Activated CD8-positive, alpha-beta T cell treated with anti-CD3 and anti-CD28 coated beads, Interleukin-2, amount 10 ng/mL, durations not matched to agents 7 days and 5 days (primary cell): ENCODE data around the gene IQGAP1. TPM values are rescaled to one million over a fixed set of nuclear protein-coding genes. Genes with fewer than 3 reads are reported as not detected.
A peak's percentile ranks its signal among the peaks of the same experiment; 100 is the strongest.
"Not testable (repeated sequence)": the region's sequence is repeated elsewhere in the genome, so short reads cannot be mapped to it uniquely, and the experiment has no call there.

ENCODE experiments used
- ATAC-seq: fragments of 150-1000 bp; cut with Tn5 transposase; one replicate; pipeline ENCODE4 v1.10.0; 2021; ENCODE audit warnings: moderate library complexity
- CTCF ChIA-PET: fragments of 350-600 bp; sonication (Branson Sonifier 250); formaldehyde crosslinking; loops from one replicate; lab custom pipeline; 2021; ENCODE audit warnings: antibody characterized with exemption; lab: Charles Lee
- POLR2A ChIA-PET: fragments of 350-600 bp; sonication (Branson Sonifier 250); formaldehyde crosslinking; loops from one replicate; lab custom pipeline; 2021; ENCODE audit warnings: antibody characterized with exemption; lab: Charles Lee
- DNase-seq: peaks from one replicate; pipeline ENCODE4 v3.0.0-alpha.2; 2020
- H3K27ac Mint-ChIP-seq: one replicate; pipeline ENCODE4 v1.8.0; 2021; ENCODE audit warnings: mild to moderate bottlenecking, mixed read lengths
- H3K27me3 Mint-ChIP-seq: one replicate; pipeline ENCODE4 v1.8.0; 2021; ENCODE audit warnings: low read depth, mixed read lengths
- H3K36me3 Mint-ChIP-seq: one replicate; pipeline ENCODE4 v1.8.0; 2021; ENCODE audit warnings: low read depth, mixed read lengths
- H3K4me1 Mint-ChIP-seq: one replicate; pipeline ENCODE4 v1.8.0; 2021; ENCODE audit warnings: low read depth, mixed read lengths
- H3K4me3 Mint-ChIP-seq: one replicate; pipeline ENCODE4 v1.8.0; 2021; ENCODE audit warnings: mild to moderate bottlenecking, mixed read lengths
- H3K9me3 Mint-ChIP-seq: one replicate; pipeline ENCODE4 v1.8.0; 2022; ENCODE audit warnings: mixed read lengths; ENCODE audit not compliant: insufficient read depth
- total RNA-seq, 2 experiments: library from RNA; stranded (reverse); gene quantifications; one replicate each; pipeline ENCODE4 v1.2.3, GENCODE V29; 2021

IQGAP1 gene
- total RNA-seq, 2 experiments from 2014 or later: 249 to 257 TPM

GRCh38 chr15:90510781-90511180 is 122.7 kb downstream of the IQGAP1 start:
- POLR2A ChIA-PET: interaction anchor here (1.3 to 1.7 kb wide), 3 partner anchors 10 to 50 kb away, joined by 3 to 5 read pairs (median 3); no protein-coding TSS in a partner anchor
- H3K27me3 Mint-ChIP-seq, ATAC-seq, DNase-seq, H3K9me3 Mint-ChIP-seq, H3K4me3 Mint-ChIP-seq: not testable (repeated sequence)
- CTCF ChIA-PET: interaction anchor here (1.0 to 5.9 kb wide), 6 partner anchors 9 to 217 kb away, joined by 3 to 18 read pairs (median 4); no protein-coding TSS in a partner anchor
- H3K4me1 Mint-ChIP-seq: peaks cover 13% of the 10 kb centered on the region
- H3K27ac Mint-ChIP-seq: peak overlapping the region; percentile 77
- H3K36me3 Mint-ChIP-seq: peaks cover 36% of the 10 kb centered on the region

- not testable (repeated sequence) for H3K9me3 Mint-ChIP-seq, H3K27me3 Mint-ChIP-seq, ATAC-seq
- Mint-ChIP-seq H3K27ac (peak overlapping the region; percentile 77), H3K36me3 (peaks cover 36% of the 10 kb centered on the region), H3K4me1 (peaks cover 13% of the 10 kb centered on the region), H3K4me3 (peak overlapping the region; percentile 24)
- CTCF ChIA-PET: interaction anchor here (1.3 to 5.9 kb wide), 3 partner anchors 11 to 218 kb away, joined by 3 to 18 read pairs (median 7); no protein-coding TSS in a partner anchor
- POLR2A ChIA-PET: interaction anchor here (1.3 to 1.7 kb wide), 3 partner anchors 10 to 50 kb away, joined by 3 to 5 read pairs (median 3); no protein-coding TSS in a partner anchor
- peak; percentile 43 for DNase-seq
Measured at GRCh38 chr15:90511211-90511618, 123.2 kb downstream of the IQGAP1 start.

- Mint-ChIP-seq H3K4me1 (peaks cover 13% of the 10 kb centered on the region), H3K4me3 (no peak overlapping the region), H3K36me3 (peaks cover 35% of the 10 kb centered on the region), H3K9me3 (no peaks in the 10 kb centered on the region), H3K27me3 (no peaks in the 10 kb centered on the region), H3K27ac (no peak overlapping the region)
- no peak for ATAC-seq
- POLR2A ChIA-PET: interaction anchor here (1.7 kb wide), 1 partner anchor 9 kb away, joined by 5 read pairs; no protein-coding TSS in a partner anchor
- CTCF ChIA-PET: interaction anchor here (1.1 to 5.9 kb wide), 6 partner anchors 12 to 219 kb away, joined by 3 to 18 read pairs (median 4); no protein-coding TSS in a partner anchor
- DNase-seq: no peak
Measured at GRCh38 chr15:90512276-90512675, 124.2 kb downstream of the IQGAP1 start.

- Mint-ChIP-seq H3K4me1 (peaks cover 13% of the 10 kb centered on the region), H3K4me3 (no peak overlapping the region), H3K36me3 (peaks cover 32% of the 10 kb centered on the region), H3K9me3 (no peaks in the 10 kb centered on the region), H3K27ac (no peak overlapping the region), H3K27me3 (no peaks in the 10 kb centered on the region)
- DNase-seq (no peak), ATAC-seq (no peak)
- ChIA-PET CTCF (interaction anchor here (0.8 to 5.9 kb wide), 6 partner anchors 23 to 211 kb away, joined by 3 to 18 read pairs (median 4); no protein-coding TSS in a partner anchor), POLR2A (interaction anchor here (0.6 to 1.7 kb wide), 4 partner anchors 17 to 245 kb away, joined by 3 to 5 read pairs (median 4); no protein-coding TSS in a partner anchor)
Measured at GRCh38 chr15:90512981-90513380, 124.9 kb downstream of the IQGAP1 start.

GRCh38 chr15:90513448-90513847 is 125.4 kb downstream of the IQGAP1 start:
- Mint-ChIP-seq H3K27me3 (no peaks in the 10 kb centered on the region), H3K36me3 (peaks cover 32% of the 10 kb centered on the region), H3K27ac (no peak overlapping the region), H3K4me3 (no peak overlapping the region), H3K4me1 (peaks cover 13% of the 10 kb centered on the region), H3K9me3 (no peaks in the 10 kb centered on the region)
- DNase-seq (no peak), ATAC-seq (no peak)
- ChIA-PET CTCF (interaction anchor here (0.8 to 5.9 kb wide), 5 partner anchors 31 to 212 kb away, joined by 3 to 18 read pairs (median 4); no protein-coding TSS in a partner anchor), POLR2A (interaction anchor here (0.6 to 1.7 kb wide), 4 partner anchors 17 to 244 kb away, joined by 3 to 5 read pairs (median 4); no protein-coding TSS in a partner anchor)

GRCh38 chr15:90513893-90514292 is 125.9 kb downstream of the IQGAP1 start:
- not testable (repeated sequence) for H3K27ac Mint-ChIP-seq, H3K27me3 Mint-ChIP-seq, DNase-seq, ATAC-seq, H3K9me3 Mint-ChIP-seq, H3K4me3 Mint-ChIP-seq
- ChIA-PET CTCF (interaction anchor here (0.9 to 5.9 kb wide), 3 partner anchors 8 to 194 kb away, joined by 3 to 18 read pairs (median 3); no protein-coding TSS in a partner anchor), POLR2A (interaction anchor here (1.7 kb wide), 1 partner anchor 16 kb away, joined by 5 read pairs; no protein-coding TSS in a partner anchor)
- Mint-ChIP-seq H3K4me1 (peaks cover 13% of the 10 kb centered on the region), H3K36me3 (peaks cover 32% of the 10 kb centered on the region)

- Mint-ChIP-seq H3K27ac (no peak overlapping the region), H3K4me1 (peaks cover 12% of the 10 kb centered on the region), H3K36me3 (no peaks in the 10 kb centered on the region), H3K4me3 (no peak overlapping the region), H3K9me3 (no peaks in the 10 kb centered on the region), H3K27me3 (no peaks in the 10 kb centered on the region)
- DNase-seq: no peak
- no peak for ATAC-seq
- ChIA-PET CTCF (interaction anchor here (1.3 kb wide), 2 partner anchors 10 to 20 kb away, joined by 3 to 4 read pairs; no protein-coding TSS in a partner anchor), POLR2A (interaction anchor here (0.5 to 1.3 kb wide), 3 partner anchors 9 to 218 kb away, joined by 3 to 5 read pairs (median 3); no protein-coding TSS in a partner anchor)
Measured at GRCh38 chr15:90519688-90520087, 131.6 kb downstream of the IQGAP1 start.

- H3K9me3 Mint-ChIP-seq: no peaks in the 10 kb centered on the region
- POLR2A ChIA-PET: interaction anchor here (1.3 to 2.2 kb wide), 2 partner anchors 9 kb away, joined by 3 to 5 read pairs; no protein-coding TSS in a partner anchor
- CTCF ChIA-PET: interaction anchor here (1.3 to 2.0 kb wide), 3 partner anchors 10 to 158 kb away, joined by 3 to 6 read pairs (median 4); no protein-coding TSS in a partner anchor
Measured at GRCh38 chr15:90520365-90520764, 132.3 kb downstream of the IQGAP1 start.

GRCh38 chr15:90523373-90523772 is 135.3 kb downstream of the IQGAP1 start:
- peaks cover 16% of the 10 kb centered on the region for H3K4me1 Mint-ChIP-seq
- ChIA-PET POLR2A (interaction anchor here (0.6 kb wide), 1 partner anchor 162 kb away, joined by 5 read pairs; no protein-coding TSS in a partner anchor), CTCF (no interaction called here)
- DNase-seq (no peak), ATAC-seq (no peak)
- H3K4me3 Mint-ChIP-seq: no peak overlapping the region
- no peaks in the 10 kb centered on the region for H3K27me3 Mint-ChIP-seq
- no peaks in the 10 kb centered on the region for H3K9me3 Mint-ChIP-seq
- no peaks in the 10 kb centered on the region for H3K36me3 Mint-ChIP-seq
- H3K27ac Mint-ChIP-seq: no peak overlapping the region

More at GRCh38 chr15:90520365-90520764, 132.3 kb downstream of the IQGAP1 start:
- Mint-ChIP-seq H3K4me3 (no peak overlapping the region), H3K27me3 (no peaks in the 10 kb centered on the region), H3K36me3 (no peaks in the 10 kb centered on the region), H3K27ac (no peak overlapping the region), H3K4me1 (peaks cover 14% of the 10 kb centered on the region)
- DNase-seq (no peak), ATAC-seq (no peak)

GRCh38 chr15:90524018-90524803 is 136.2 kb downstream of the IQGAP1 start:
- peaks cover 24% of the 10 kb centered on the region for H3K4me1 Mint-ChIP-seq
- H3K27ac Mint-ChIP-seq, CTCF ChIA-PET, H3K4me3 Mint-ChIP-seq, H3K36me3 Mint-ChIP-seq, H3K9me3 Mint-ChIP-seq, H3K27me3 Mint-ChIP-seq, DNase-seq, ATAC-seq, POLR2A ChIA-PET: not testable (repeated sequence)

GRCh38 chr15:90529011-90529370 is 140.9 kb downstream of the IQGAP1 start:
- H3K36me3 Mint-ChIP-seq: peaks cover 21% of the 10 kb centered on the region
- H3K9me3 Mint-ChIP-seq: no peaks in the 10 kb centered on the region
- H3K27ac Mint-ChIP-seq: peak overlapping the region; percentile 85
- H3K4me1 Mint-ChIP-seq: peaks cover 42% of the 10 kb centered on the region
- DNase-seq: no peak
- peak overlapping the region; percentile 78 for H3K4me3 Mint-ChIP-seq
- ChIA-PET CTCF (interaction anchor here (2.7 kb wide), 1 partner anchor 11 kb away, joined by 20 read pairs; no protein-coding TSS in a partner anchor), POLR2A (interaction anchor here (0.6 to 2.9 kb wide), 5 partner anchors 9 to 166 kb away, joined by 3 to 28 read pairs (median 3); no protein-coding TSS in a partner anchor)
- no peak for ATAC-seq
- H3K27me3 Mint-ChIP-seq: no peaks in the 10 kb centered on the region
